CD14-positive monocyte (primary cell): ENCODE results near the gene SMIM32. TPM values are rescaled to one million over a fixed set of nuclear protein-coding genes. Genes with fewer than 3 reads are reported as not detected.

ENCODE experiments used
- DNase-seq, 3 donors: peaks; one replicate each; pipeline ENCODE4 v3.0.0-alpha.2; 2011 to 2022
- H2AFZ ChIP-seq: 2 replicates; pipeline ENCODE4 v1.6.0; 2012; ENCODE audit warnings: mild to moderate bottlenecking, low read depth, low read length, inconsistent platforms; ENCODE audit not compliant: insufficient read depth, poor library complexity, severe bottlenecking
- H3K27ac ChIP-seq, 2 donors: 1 replicate in 1 of 2; 2 replicates in 1 of 2; pipeline ENCODE4 v1.5.1; 2012 to 2013; ENCODE audit warnings: low read length in 2 of 2, control low read depth in 1 of 2, inconsistent platforms in 1 of 2, low read depth in 1 of 2, mild to moderate bottlenecking in 1 of 2
- H3K27me3 ChIP-seq, 2 donors: one replicate each; pipeline versions ENCODE4 v1.6.0 to v1.6.1; 2011 to 2013; ENCODE audit warnings: low read length in 2 of 2; ENCODE audit not compliant: control insufficient read depth in 2 of 2, insufficient read depth in 2 of 2
- H3K36me3 ChIP-seq, 2 donors: replicated peaks in 1 of 2; 1 replicate in 1 of 2; 2 replicates in 1 of 2; pipeline versions ENCODE4 v1.5.1 to v1.6.1; 2012 to 2013; ENCODE audit warnings: low read length in 2 of 2, control low read depth in 1 of 2, inconsistent platforms in 1 of 2, mild to moderate bottlenecking in 1 of 2; ENCODE audit not compliant: insufficient read depth in 2 of 2, control insufficient read depth in 1 of 2
- H3K4me1 ChIP-seq, 2 donors: 1 replicate in 1 of 2; 2 replicates in 1 of 2; pipeline versions ENCODE4 v1.5.1 to v1.6.1; 2012 to 2013; ENCODE audit warnings: low read length in 2 of 2, control low read depth in 1 of 2, inconsistent platforms in 1 of 2, mild to moderate bottlenecking in 1 of 2, moderate library complexity in 1 of 2; ENCODE audit not compliant: insufficient read depth in 2 of 2, control insufficient read depth in 1 of 2
- H3K4me2 ChIP-seq: replicated peaks from 2 replicates; pipeline ENCODE3; 2012; ENCODE audit warnings: low read length, moderate library complexity, mild to moderate bottlenecking; ENCODE audit not compliant: poor library complexity, severe bottlenecking; ENCODE audit errors: extremely low read depth
- H3K4me3 ChIP-seq, 3 experiments: fragments of 200-600 bp in 1 of 3; sonication (generic) in 1 of 3; replicated peaks in 1 of 3; 1 replicate in 2 of 3; 2 replicates in 1 of 3; pipeline ENCODE4 v1.5.1; 2011 to 2013; ENCODE audit warnings: low read length in 3 of 3, mild to moderate bottlenecking in 3 of 3, control low read depth in 2 of 3, low read depth in 2 of 3, inconsistent platforms in 1 of 3, moderate library complexity in 1 of 3
- H3K79me2 ChIP-seq: 2 replicates; pipeline ENCODE4 v1.6.0; 2012; ENCODE audit warnings: mild to moderate bottlenecking, control low read depth, inconsistent platforms, low read length, moderate library complexity; ENCODE audit not compliant: insufficient read depth
- H3K9ac ChIP-seq: 2 replicates; pipeline ENCODE4 v1.6.0; 2017; ENCODE audit warnings: low read length, mild to moderate bottlenecking; ENCODE audit not compliant: insufficient read depth, poor library complexity, severe bottlenecking
- H3K9me3 ChIP-seq, 2 donors: replicated peaks in 1 of 2; 1 replicate in 1 of 2; 2 replicates in 1 of 2; pipeline versions ENCODE4 v1.5.1 to v1.6.1; 2012 to 2013; ENCODE audit warnings: low read length in 2 of 2, control low read depth in 1 of 2; ENCODE audit not compliant: control insufficient read depth in 1 of 2, insufficient read depth in 1 of 2
- H4K20me1 ChIP-seq: 2 replicates; pipeline ENCODE4 v1.6.0; 2012; ENCODE audit warnings: mild to moderate bottlenecking, low read length, control low read depth, moderate library complexity; ENCODE audit not compliant: insufficient read depth
- H3K27ac Mint-ChIP-seq, 7 donors: one replicate each; pipeline ENCODE4 v1.8.0; 2020; ENCODE audit warnings: mild to moderate bottlenecking in 7 of 7, mixed read lengths in 7 of 7, moderate library complexity in 6 of 7, inconsistent platforms in 2 of 7
- H3K27me3 Mint-ChIP-seq, 3 donors: one replicate each; pipeline ENCODE4 v1.8.0; 2021 to 2022; ENCODE audit warnings: low read depth in 3 of 3, mild to moderate bottlenecking in 3 of 3, mixed read lengths in 3 of 3, moderate library complexity in 3 of 3, inconsistent platforms in 1 of 3
- H3K36me3 Mint-ChIP-seq, 2 donors: one replicate each; pipeline ENCODE4 v1.8.0; 2020; ENCODE audit warnings: mixed read lengths in 2 of 2, inconsistent platforms in 1 of 2, mild to moderate bottlenecking in 1 of 2
- H3K4me1 Mint-ChIP-seq: one replicate; pipeline ENCODE4 v1.8.0; 2020; ENCODE audit warnings: mild to moderate bottlenecking, mixed read lengths
- H3K4me3 Mint-ChIP-seq, 2 donors: one replicate each; pipeline ENCODE4 v1.8.0; 2020; ENCODE audit warnings: mild to moderate bottlenecking in 2 of 2, mixed read lengths in 2 of 2, moderate library complexity in 1 of 2
- H3K9me3 Mint-ChIP-seq, 7 donors: one replicate each; pipeline ENCODE4 v1.8.0; 2020 to 2022; ENCODE audit warnings: mixed read lengths in 7 of 7, mild to moderate bottlenecking in 6 of 7, moderate library complexity in 6 of 7, inconsistent platforms in 2 of 7
- WGBS: methylation state at CpG from one replicate; pipeline ENCODE4 v1.1.5; 2013; ENCODE audit warnings: missing lambda C conversion rate; ENCODE audit not compliant: insufficient coverage; 5-methylcytosine and 5-hydroxymethylcytosine counted together
- intact Hi-C, 2 donors: fragments of 100-400 bp; cut with micrococcal nuclease; formaldehyde crosslinking; loops; one replicate each; pipeline versions ENCODE4 v1.15.0 to v1.15.1; 2023
- polyA plus RNA-seq, 3 donors: library from polyadenylated mRNA; depleted of rRNA in 1 of 3; unstranded in 2 of 3; stranded (reverse) in 1 of 3; fragments of 300-500 nt in 2 of 3; fragments of >200 nt in 1 of 3; fragmentation: Illumina TruSeq in 2 of 3; gene quantifications; 1 replicate in 2 of 3; 2 replicates in 1 of 3; pipeline ENCODE4 v1.2.3, GENCODE V29; 2012 to 2021
- TF ChIP-seq, protein P1 (sequence below): fragments of 200-600 bp; IDR thresholded peaks from one replicate; pipeline ENCODE4 v1.8.0; 2022; ENCODE audit warnings: antibody characterized with exemption, mild to moderate bottlenecking

Gene SMIM32
- polyA plus RNA-seq, 3 donors = not detected

DNA sequence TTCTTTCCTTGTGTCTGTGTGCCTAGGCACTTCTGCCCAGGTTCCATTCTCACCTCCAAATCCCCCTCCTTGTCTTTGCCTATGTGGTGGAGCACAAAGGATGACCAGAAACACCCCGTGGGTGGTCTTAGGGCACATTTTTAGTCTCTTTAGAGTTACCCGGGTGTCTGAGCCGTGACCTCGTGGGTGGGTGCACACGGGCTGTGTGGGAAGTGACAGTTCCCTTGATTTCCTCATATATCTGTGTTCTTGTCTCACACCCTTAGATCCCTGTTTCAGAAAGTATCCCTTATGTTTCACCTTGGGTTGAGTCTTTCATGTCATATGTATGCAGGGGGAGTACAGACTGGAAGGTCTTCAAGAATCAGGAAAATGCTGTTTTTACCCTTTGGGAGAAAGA lies 13.4 kb upstream of the SMIM32 start:
- Mint-ChIP-seq H3K9me3 (peaks cover 0 to 1% (median 0%) of the 10 kb centered on the region in 7 donors), H3K36me3 (no peaks in the 10 kb centered on the region), H3K4me1 (peaks cover 3% of the 10 kb centered on the region), H3K27ac (no peak overlapping the region), H3K27me3 (peaks cover 23 to 30% (median 26%) of the 10 kb centered on the region in 3 donors), H3K4me3 (no peak overlapping the region)
- H3K79me2 ChIP-seq = no peaks in the 10 kb centered on the region
- no peak overlapping the region for H3K4me3 ChIP-seq
- 85% methylated on average over 2 of the region's 5 CpGs for WGBS
- TF ChIP-seq, protein P1, sequence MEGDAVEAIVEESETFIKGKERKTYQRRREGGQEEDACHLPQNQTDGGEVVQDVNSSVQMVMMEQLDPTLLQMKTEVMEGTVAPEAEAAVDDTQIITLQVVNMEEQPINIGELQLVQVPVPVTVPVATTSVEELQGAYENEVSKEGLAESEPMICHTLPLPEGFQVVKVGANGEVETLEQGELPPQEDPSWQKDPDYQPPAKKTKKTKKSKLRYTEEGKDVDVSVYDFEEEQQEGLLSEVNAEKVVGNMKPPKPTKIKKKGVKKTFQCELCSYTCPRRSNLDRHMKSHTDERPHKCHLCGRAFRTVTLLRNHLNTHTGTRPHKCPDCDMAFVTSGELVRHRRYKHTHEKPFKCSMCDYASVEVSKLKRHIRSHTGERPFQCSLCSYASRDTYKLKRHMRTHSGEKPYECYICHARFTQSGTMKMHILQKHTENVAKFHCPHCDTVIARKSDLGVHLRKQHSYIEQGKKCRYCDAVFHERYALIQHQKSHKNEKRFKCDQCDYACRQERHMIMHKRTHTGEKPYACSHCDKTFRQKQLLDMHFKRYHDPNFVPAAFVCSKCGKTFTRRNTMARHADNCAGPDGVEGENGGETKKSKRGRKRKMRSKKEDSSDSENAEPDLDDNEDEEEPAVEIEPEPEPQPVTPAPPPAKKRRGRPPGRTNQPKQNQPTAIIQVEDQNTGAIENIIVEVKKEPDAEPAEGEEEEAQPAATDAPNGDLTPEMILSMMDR = no peak
- intact Hi-C loops = no loop called here
- H3K27ac ChIP-seq = no peak overlapping the region
- no peak overlapping the region for H2AFZ ChIP-seq
- DNase-seq = no peak
- no peak overlapping the region for H3K9ac ChIP-seq
- H4K20me1 ChIP-seq = no peaks in the 10 kb centered on the region
- peaks cover 2 to 18% of the 10 kb centered on the region in 2 donors for H3K27me3 ChIP-seq
- H3K4me1 ChIP-seq = no peaks in the 10 kb centered on the region
- no peaks in the 10 kb centered on the region for H3K36me3 ChIP-seq
- H3K9me3 ChIP-seq = no peaks in the 10 kb centered on the region
- H3K4me2 ChIP-seq = no peak overlapping the region

DNA sequence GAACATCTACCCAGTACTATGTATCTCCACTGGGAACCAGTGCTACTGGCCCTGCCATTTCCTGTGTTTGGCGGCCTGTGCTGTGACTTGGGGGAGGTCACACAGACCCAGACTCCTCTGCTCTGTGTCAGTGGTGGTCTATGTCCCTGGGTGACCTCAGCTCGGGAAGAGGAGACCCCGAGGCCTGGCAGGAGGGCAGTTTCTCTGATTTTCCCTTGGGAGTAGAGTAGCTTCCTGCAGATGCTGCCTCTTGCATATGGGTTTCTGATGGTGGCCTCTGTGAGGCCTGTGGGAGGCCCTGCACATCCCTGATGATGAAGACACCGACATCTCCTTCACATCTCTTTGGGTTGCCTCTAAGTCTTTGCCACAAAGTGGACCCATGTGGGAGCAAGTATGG lies 13.0 kb upstream of the SMIM32 start:
- no peak overlapping the region for H3K27ac Mint-ChIP-seq
- Histone ChIP-seq H3K4me1 (no peaks in the 10 kb centered on the region), H3K9me3 (no peaks in the 10 kb centered on the region), H3K27ac (no peak overlapping the region), H3K36me3 (no peaks in the 10 kb centered on the region), H3K9ac (no peak overlapping the region), H3K4me3 (no peak overlapping the region), H3K79me2 (no peaks in the 10 kb centered on the region), H3K27me3 (peaks cover 2 to 20% of the 10 kb centered on the region in 2 donors), H2AFZ (no peak overlapping the region), H4K20me1 (no peaks in the 10 kb centered on the region), H3K4me2 (no peak overlapping the region)
- WGBS = 94% methylated on average over 4 of the region's 4 CpGs
- peaks cover 0 to 1% (median 0%) of the 10 kb centered on the region in 7 donors for H3K9me3 Mint-ChIP-seq
- TF ChIP-seq, protein P1 = no peak
- H3K4me3 Mint-ChIP-seq = no peak overlapping the region
- peaks cover 3% of the 10 kb centered on the region for H3K4me1 Mint-ChIP-seq
- intact Hi-C loops = no loop called here
- H3K36me3 Mint-ChIP-seq = no peaks in the 10 kb centered on the region
- DNase-seq = no peak
- H3K27me3 Mint-ChIP-seq = peaks cover 24 to 31% (median 27%) of the 10 kb centered on the region in 3 donors
